ENCODE measurements around the gene CYP27C1. TPM values are rescaled to one million over a fixed set of nuclear protein-coding genes. Genes with fewer than 3 reads are reported as not detected.
"Not testable (repeated sequence)": the region's sequence is repeated elsewhere in the genome, so short reads cannot be mapped to it uniquely, and the experiment has no call there.

The CYP27C1 gene
- total RNA-seq, 1 donor from 2014 or later: not detected

- DNase-seq (ENCODE audit: low read depth, low spot score): no peak
These were observed 46.0 kb downstream of the CYP27C1 start for GRCh38 chr2:127174136-127174535.

GRCh38 chr2:127173057-127173456 lies 47.0 kb downstream of the CYP27C1 start:
- no peak for DNase-seq (ENCODE audit: low read depth, low spot score)

- DNase-seq (ENCODE audit: low read depth, low spot score): no peak
These were observed 47.8 kb downstream of the CYP27C1 start for GRCh38 chr2:127172306-127172705.

- DNase-seq (ENCODE audit: low read depth, low spot score): no peak
These were observed 49.5 kb downstream of the CYP27C1 start for GRCh38 chr2:127170452-127171197.

- no peak for DNase-seq (ENCODE audit: low read depth, low spot score)
These were observed 50.1 kb downstream of the CYP27C1 start for GRCh38 chr2:127170021-127170420.

GRCh38 chr2:127169066-127169660 lies 50.9 kb downstream of the CYP27C1 start:
- DNase-seq (ENCODE audit: low read depth, low spot score): no peak

GRCh38 chr2:127166231-127166860 lies 53.8 kb downstream of the CYP27C1 start:
- no peak for DNase-seq (ENCODE audit: low read depth, low spot score)

- no peak for DNase-seq (ENCODE audit: low read depth, low spot score)
These were observed 54.6 kb downstream of the CYP27C1 start for GRCh38 chr2:127165539-127165935.

GRCh38 chr2:127164761-127165538 lies 55.1 kb downstream of the CYP27C1 start:
- DNase-seq (ENCODE audit: low read depth, low spot score): no peak

GRCh38 chr2:127163921-127164320 lies 56.2 kb downstream of the CYP27C1 start:
- no peak for DNase-seq (ENCODE audit: low read depth, low spot score)

- DNase-seq (ENCODE audit: low read depth, low spot score): not testable (repeated sequence)
These were observed 57.1 kb downstream of the CYP27C1 start for GRCh38 chr2:127163090-127163406.

- no peak for DNase-seq (ENCODE audit: low read depth, low spot score)
These were observed 57.6 kb downstream of the CYP27C1 start for GRCh38 chr2:127162261-127163089.

GRCh38 chr2:127161176-127162136 lies 58.6 kb downstream of the CYP27C1 start:
- no peak for DNase-seq (ENCODE audit: low read depth, low spot score)

GRCh38 chr2:127160676-127161075 lies 59.4 kb downstream of the CYP27C1 start:
- no peak for DNase-seq (ENCODE audit: low read depth, low spot score)

GRCh38 chr2:127159543-127159942 lies 60.6 kb downstream of the CYP27C1 start:
- DNase-seq (ENCODE audit: low read depth, low spot score): no peak

- DNase-seq (ENCODE audit: low read depth, low spot score): no peak
These were observed 61.3 kb downstream of the CYP27C1 start for GRCh38 chr2:127158614-127159290.

GRCh38 chr2:127157651-127158485 lies 62.2 kb downstream of the CYP27C1 start:
- DNase-seq (ENCODE audit: low read depth, low spot score): no peak

- DNase-seq (ENCODE audit: low read depth, low spot score): no peak
These were observed 63.0 kb downstream of the CYP27C1 start for GRCh38 chr2:127157114-127157513.

Measured in pulmonary artery endothelial cell (primary cell).